ENCODE results near the gene OBSCN.
"Not testable (repeated sequence)": the region's sequence is repeated elsewhere in the genome, so short reads cannot be mapped to it uniquely, and the experiment has no call there.

OBSCN gene

DNA sequence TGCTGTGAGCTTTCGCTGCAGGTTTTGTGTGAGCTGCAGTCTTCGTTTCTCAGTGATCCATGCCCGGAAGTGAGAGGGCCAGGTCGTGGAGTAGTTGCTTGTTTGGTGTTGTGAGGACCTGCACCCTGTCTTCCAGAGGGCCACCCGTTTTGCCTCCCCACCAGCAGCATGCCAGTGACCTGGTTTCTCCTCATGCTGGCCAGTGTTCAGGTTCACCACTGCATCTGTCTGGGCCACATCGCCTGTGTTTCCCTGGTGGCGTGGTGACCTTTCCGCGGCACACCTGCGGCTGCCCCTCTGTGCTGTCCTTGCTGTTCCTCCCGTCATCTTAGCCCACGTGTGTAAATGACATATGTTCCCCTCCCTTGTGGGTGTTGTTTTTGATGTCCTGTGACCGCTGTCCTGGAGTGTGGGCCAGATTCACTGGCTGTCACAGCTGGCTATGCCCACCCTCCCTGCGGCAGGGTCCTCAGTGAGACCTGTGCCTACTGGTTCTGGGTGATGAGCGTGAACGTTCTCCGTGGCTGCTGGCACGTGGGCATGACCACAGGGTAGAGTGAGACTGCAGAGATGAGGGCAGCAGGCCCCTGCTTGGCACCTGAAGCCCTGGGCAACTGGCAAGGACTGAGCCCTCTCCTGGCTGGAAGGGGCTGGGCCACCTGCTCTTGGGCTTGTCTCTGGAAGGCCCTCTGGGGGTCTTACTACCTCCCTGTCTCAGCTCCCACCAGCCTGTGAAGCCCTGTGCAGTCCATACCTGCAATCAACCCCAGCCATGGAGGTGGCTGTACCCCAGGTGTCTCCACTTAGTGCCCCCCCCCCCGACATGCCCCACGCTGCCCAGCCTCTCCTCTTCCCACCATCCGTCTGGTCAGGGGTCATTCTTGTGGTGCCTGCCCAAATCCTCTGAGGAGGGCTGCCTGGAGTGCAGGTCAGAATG, 35.0 kb upstream of the OBSCN start:
- no peak for DNase-seq (ENCODE audit: low read depth)

DNA sequence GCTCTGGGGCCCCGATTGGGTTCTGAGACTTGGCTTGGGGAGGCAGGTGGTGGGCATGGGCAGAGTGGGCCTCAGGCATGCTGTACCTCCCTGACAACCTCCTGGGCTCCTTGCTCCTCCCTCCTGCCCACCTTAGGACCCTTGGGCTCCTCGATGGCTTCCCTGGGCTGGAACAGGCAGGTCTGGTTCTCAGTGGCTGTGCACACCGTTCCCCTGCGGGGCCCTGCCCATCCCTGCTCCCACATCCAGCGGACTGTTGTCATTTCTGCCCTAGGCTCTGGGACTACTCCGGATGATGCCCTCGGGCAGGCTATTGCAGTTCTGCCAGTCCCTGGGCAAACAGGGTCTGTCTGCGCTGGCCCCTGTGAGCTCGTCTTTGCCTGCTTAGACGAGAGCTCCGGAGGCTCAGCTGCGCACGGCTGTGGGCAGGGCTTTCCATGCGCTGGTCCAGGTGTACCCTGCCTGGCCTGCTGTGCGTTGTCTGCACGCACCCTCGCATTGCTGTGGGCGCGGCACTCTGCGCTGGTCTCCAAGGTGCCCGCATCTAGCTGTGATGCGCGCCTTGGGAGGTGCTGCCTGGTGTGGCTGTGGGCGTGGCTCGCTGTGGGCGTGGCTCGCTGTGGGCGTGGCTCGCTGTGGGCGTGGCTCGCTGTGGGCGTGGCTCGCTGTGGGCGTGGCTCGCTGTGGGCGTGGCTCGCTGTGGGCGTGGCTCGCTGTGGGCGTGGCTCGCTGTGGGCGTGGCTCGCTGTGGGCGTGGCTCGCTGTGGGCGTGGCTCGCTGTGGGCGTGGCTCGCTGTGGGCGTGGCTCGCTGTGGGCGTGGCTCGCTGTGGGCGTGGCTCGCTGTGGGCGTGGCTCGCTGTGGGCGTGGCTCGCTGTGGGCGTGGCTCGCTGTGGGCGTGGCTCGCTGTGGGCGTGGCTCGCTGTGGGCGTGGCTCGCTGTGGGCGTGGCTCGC, 34.0 kb upstream of the OBSCN start:
- not testable (repeated sequence) for DNase-seq (ENCODE audit: low read depth)

DNA sequence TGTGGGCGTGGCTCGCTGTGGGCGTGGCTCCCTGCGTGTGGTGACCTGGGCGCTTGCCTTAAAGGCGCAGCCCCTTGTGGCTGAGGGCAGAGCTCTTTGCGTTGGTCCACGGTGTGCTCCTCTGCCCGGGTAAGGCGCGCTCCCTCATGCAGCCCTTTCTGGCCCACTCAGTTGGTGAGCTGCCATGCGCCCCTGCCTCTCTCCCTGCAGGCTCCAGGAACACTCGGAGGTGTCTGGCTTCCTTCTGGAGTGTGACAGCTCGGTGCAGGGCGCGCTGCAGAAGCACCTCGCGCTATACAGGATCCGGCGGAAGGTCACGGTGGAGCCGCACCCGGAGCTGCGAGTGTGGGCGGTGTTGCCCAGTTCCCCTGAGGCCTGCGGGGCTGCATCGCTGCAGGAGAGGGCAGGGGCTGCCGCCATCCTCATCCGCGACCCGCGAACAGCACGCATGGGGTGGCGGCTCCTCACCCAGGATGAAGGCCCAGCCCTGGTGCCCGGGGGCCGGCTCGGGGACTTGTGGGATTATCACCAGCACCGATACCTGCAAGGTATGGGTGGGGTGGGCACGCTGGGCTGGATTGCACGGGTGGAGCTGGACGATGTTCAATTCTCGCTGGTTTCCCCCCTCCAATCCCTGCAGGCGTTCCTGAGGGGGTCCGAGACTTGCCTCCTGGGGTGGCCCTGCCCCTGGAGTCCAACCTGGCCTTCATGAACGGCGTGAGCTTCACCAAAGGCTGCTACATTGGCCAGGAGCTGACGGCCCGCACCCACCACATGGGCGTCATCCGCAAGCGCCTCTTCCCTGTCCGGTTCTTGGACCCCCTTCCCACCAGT, 33.1 kb upstream of the OBSCN start:
- DNase-seq (ENCODE audit: low read depth): no peak

DNA sequence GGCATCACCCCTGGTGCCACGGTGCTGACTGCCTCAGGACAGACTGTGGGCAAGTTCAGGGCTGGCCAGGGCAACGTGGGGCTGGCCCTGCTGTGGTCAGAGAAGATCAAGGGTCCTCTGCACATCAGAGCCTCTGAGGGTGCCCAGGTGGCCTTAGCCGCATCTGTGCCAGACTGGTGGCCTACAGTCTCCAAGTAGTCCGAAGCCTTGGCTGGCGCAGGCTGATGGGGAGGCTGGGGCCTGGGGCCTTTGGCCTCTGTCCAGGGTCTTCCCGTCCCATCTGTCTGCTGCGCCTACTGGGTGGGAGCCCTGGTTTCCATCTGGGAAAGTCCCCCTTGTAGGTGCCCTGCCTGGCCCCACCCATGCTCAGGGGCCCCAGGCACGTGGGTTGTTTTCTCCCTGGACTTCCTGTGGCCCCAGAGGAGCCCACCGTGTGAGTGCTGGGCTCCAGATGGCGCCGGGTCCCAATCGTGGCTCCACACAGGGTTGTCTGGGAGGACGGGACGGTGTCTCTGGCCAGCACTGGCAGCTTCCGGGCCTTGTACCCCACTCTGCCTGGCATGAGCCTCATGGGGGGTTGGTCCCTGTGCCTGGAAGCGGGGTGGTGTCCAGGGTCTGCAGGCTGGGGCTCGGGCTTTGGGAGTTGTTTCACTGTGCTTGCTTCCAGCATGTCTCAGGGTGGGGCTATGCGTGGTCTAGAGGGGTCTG, 32.4 kb upstream of the OBSCN start:
- DNase-seq (ENCODE audit: low read depth): no peak

DNA sequence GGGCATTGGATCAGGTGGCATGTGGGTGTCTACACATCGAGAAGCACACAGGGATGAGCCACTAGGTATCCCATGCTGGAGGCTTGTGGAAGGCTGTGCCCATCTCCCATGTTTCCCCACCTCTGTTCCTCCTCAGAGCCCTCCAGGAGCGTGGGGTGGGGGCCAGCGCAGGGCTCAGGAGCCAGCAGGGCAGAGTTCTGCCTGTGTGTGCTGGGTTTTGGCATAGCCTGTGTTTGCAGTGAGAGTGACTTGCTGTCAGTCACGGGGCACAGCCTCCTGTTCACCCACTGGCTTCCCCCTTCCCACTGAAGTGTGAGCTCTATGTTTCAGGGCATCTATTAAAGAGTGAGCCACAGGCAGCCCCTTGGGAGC, 31.8 kb upstream of the OBSCN start:
- DNase-seq (ENCODE audit: low read depth): no peak

DNA sequence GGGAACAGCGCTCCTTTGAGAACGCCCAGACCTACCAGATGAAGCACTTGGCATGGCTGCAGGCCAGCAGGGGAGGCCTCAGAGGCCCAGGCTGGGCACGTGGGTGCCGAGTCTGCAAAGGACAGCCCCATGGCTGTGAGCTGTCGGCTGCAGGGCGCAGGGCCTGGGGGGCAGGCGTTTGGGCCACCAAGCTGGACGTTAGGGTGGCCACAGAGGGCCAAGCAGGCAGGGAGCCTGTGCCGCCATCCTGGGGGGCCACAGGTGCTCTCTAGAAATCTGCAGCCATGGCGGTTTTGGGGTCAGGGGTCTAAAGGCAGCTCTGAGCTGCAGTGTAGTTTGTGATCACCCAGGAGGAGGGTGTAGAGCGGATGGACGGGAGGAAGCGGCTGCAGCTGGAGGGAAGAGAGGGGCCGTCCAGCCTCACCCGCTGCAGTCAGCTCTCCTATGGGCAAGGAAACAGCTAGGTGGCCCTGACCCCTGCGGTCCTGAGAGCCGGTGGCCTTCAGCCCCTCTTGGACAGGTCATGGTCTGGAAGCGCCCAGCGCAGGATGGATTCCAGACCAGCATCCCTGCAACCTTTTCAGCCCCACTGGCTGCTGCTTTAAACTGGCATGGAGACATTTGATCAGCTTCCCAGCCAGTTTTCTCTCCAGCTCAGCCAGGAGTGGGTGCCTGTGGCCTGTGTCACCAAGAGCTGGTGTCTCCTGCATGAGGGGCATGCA, 31.2 kb upstream of the OBSCN start:
- DNase-seq (ENCODE audit: low read depth): no peak

DNA sequence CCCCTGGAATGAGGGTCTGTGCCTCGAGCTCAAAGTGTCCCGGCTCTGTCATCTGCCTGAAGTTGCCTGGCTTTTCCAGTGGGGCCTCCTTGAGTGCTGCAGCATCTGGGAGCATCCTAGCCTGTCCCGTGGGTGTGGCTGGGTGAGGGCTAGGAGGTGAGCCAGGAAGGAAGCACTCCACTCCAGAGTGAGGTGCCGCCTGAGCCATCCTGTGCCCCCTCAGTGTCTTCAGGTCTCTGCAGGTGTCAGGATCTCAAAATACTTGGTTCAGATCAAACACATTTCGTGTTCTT, 30.7 kb upstream of the OBSCN start:
- DNase-seq (ENCODE audit: low read depth): no peak

DNA sequence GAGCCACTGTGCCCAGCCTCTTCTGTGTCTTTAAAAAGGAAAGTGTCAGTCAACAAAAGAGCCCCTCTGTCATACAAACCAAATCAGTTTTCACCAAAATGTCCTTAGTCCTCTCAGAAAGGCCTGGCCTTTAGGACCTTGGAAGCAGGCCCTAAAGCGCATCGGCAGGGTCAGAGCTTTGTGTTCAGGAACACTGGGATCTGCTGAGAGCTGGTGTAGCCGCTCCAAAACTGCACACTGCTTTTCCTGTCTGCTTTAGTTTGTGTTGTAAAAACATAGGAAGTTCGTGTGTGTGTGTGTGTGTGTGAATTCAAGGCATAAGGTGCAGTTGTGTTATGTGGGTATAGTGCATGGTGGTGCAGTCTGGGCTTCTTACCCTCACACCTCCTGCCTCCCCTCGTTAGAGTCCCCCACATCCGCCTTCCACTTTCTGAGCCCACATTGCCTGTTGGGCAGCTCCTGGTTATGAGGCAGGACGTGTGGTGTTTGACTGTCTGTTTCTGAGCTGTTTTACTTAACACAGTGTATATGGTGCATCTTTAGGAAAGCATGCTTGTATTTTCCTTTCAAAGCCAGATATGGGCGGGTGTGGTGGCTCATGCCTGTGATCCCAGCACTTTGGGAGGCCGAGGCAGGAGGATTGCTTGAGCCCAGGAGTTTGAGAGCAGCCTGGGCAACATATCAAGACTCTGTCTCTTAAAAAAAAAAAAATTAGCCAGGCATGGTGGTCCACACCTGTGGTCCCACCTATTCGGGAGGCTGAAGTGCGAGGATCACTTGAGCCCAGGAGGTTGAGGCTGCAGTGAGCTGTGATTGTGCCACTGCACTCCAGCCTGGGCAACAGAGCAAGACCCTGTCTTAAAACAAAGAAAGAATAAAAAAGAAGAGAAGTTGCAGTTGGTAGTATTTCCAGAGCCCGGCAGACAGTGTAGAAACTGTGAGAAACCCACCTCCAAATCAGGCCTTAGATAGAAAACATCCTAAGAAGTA, 29.8 kb upstream of the OBSCN start:
- no peak for DNase-seq (ENCODE audit: low read depth)

DNA sequence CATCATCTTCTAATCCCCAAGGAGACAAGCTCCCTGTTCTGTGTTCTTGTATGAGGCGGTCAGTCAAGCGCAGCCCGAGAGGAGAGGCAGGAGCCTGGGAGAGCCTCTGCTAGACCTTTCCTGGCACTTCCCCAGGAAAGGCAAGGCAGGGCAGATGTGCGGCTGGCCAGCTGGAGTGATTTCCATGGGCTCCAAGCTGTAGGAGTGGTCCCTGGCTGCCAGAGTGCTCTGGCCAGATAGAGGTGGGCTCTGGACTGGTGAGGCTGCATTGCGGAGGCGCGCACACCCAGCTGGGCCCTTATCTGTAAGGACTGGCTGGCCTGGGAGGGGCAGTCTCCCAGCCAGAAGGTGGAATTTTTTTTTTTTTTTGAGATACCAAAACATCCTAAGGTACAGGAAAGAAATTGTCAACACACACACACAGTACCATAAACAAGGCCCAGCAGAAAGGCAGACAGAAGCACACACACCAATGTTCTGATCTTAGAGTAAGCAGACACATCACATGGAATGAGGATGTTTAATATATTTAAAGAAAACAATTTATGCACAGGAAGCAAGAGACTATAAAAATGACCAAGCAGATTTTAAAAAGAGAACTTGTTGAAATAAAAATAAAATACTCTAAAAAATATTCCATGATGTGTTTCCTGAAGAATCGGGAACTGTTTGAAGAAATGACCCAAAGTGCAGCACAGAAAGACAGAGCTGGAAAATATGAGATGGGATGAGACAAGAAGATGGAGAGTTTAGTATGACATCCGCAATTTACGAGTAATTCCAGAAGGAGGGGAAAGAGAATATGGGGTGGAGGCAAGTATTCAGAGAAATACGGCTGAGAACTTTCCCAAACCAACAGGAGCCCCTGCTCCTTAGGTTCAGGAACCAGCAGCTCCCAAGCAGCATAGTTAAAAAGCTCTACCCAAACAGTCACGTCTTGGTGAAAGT, 28.8 kb upstream of the OBSCN start:
- DNase-seq (ENCODE audit: low read depth): no peak

DNA sequence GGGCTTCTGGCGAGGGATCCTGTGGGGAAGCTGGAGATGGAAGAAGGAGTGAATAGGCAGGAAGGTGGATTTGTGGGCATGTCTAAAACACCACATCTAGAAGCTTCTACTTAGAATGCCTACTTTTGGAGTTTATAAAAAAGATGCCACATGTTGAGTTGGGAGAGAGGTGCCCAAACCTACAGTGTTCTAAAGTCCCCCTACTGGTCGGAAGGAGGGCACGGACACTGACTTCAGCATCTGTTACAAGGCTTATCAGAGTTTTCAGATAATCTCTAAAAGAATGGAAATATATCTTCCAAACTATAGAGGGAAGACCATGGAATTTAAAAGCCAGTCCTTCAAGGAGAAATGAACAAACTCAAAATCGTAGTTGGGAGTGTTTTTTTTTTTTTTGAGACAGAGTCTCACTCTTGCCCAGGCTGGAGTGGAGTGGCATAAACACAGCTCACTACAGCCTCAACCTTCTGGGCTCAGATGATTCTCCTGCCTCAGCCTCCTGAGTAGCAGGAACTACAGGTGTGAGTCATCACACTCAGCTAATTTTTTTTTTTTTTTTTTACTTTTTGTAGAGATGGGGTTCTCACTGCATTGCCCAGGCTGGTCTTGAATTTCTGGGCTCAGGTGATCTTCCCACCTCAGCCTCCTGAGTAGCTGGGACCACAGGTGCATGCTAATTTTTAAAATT, 27.4 kb upstream of the OBSCN start:
- no peak for DNase-seq (ENCODE audit: low read depth)

DNA sequence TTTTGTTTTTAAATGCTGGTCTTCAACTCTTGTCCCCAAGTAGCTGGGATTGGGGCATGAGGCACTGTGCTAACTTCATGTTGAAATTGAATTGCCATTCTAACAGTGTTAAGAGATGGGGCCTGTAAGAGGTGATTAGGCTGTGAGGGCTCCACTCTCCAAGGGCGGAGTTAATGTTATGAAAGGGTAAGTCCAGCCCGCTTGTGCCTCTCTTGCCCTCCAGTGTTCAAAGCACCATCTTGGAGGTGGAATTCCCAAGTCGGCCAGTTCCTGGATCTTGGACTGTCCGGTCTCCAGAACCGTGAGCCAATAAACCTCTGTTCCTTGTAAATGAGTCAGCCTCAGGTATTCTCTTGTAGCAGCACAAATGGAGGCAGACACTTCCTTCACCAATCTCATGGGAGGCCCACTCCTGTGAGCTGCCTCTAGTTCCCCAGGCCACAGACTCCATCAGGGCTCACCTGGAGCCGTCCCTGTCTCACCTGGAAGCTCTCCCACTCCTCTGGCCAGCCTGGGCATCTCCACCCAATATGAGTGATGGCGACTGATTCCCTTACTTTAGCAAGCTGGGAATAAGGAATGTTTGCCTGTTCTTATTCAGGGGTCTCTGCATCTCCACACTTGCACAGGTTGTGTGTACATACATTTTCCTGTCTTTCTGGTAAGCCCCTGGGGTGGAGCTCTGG, 26.7 kb upstream of the OBSCN start:
- no peak for DNase-seq (ENCODE audit: low read depth)

DNA sequence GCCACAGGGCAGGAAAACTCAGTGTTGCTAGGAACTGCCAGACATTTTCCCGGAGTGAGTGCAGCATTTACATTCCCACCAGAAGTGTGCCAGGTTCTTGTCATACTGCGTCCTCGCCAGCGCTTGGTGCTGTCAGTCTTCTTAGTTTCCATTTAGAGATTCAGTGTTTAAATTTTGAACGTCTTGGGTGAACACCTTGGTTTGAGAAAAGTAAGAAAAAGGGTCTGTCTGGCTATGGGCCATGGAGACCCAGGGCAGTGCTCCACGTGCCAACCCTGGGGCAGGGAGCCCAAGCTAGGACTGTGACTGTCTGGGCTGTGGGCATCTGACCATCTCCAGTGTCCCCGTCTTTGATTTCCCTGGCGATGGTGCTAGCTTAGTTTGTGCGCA, 26.2 kb upstream of the OBSCN start:
- DNase-seq (ENCODE audit: low read depth): no peak

DNA sequence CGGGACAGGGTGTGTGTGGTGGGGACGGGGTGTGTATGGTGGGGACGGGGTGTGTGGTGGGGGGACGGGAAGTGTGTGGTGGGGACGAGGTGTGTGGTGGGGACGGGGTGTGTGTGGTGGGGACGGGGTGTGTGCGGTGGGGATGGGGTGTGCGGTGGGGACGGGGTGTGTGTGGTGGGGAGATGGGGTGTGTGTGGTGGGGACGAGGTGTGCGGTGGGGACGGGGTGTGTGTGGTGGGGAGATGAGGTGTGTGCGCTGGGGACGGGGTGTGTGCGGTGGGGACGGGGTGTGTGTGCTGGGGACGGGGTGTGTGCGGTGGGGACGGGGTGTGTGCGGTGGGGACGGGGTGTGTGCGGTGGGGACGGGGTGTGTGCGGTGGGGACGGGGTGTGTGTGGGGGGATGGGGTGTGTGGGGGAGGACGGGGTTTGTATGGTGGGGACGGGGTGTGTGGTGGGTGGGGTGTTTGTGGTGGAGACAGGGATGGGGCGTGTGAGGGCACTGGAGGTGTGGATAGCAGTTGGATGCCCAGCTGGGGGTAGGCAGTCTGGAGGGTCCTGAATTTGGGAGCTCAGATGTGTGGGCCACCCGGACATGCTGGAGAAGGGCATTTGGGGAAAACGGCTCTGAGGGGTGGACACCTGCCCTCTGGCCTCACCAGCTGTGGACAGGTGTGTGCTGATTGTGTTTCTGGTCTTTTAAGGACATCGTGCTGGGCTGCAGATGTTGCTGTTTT, 25.4 kb upstream of the OBSCN start:
- DNase-seq (ENCODE audit: low read depth): no peak

DNA sequence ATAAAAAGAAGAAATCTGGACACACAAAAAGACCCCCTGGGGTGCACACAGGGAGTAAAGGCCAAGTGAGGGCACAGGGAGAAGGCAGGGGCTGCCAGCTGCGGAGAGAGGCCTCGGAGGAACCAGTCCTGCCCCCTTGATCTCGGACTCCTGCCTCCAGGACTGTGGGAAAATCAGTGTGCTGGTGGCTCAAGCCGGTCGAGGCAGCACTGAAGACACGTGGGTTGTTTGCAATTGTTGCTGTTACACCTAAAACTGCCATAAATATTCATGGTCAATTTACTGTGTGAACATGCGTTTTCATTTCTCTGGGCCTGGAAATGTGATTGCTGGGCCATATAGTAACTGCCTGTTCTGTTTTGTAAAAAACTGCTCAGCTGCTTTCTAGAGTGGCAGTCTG, 23.7 kb upstream of the OBSCN start:
- no peak for DNase-seq (ENCODE audit: low read depth)

DNA sequence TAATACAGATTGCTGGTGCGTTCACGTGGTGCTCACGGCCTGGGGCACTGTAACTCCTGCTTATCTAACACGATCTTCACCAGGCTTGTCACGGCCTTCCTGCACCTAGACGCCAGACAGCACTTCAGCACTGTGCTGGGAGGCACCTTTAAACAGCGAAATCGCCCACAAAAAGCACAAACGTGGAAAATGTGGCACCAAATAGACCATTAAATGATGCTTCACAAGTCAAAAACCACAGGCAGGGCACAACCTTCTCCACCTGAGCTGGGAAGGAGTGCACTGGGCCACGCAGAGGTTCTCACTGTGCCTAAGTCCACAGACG, 22.2 kb upstream of the OBSCN start:
- no peak for DNase-seq (ENCODE audit: low read depth)

DNA sequence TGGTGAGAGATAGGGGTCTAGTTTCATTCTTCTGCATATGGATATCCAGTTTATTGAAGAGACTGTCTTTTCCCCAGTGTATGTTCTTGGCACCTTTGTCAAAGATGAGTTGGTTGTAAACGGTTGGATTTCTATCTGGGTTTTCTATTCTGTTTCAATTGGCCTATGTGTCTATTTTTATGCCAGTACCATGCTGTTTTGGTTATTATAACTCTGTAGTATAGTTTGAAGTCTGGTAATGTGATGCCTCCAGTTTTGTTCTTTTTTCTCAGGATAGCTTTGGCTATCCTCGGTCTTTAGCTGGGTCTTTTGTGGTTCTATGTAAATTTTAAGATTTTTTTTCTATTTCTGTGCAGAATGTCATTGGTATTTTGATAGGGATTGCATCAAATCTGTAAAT, 19.6 kb upstream of the OBSCN start:
- DNase-seq (ENCODE audit: low read depth): not testable (repeated sequence)

DNA sequence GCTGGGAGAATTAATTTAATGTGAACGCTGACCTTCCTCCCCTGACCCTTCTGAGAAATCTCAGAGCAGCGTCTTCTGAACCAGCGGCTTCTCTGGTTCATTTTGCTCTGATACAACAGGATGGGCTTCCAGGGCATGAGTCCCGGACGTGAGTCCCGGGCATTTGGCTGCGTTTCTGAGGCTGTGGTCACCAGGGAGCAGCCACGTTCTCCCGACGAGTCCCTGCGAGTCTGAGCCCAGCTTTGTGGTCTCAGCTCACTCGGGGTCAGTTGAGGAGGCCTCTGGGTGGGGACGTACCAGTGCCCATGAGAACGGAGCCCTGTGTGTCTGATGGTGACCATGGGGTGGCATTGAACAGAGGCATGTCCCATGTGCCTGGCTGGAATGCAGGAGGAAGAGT, 17.7 kb upstream of the OBSCN start:
- no peak for DNase-seq (ENCODE audit: low read depth)
